ENCODE data around the gene BCAN.
A peak's percentile ranks its signal among the peaks of the same experiment; 100 is the strongest.

The BCAN gene

GRCh38 chr1:156639601-156640101, 2.3 kb upstream of the BCAN start:
- no peak for TF ChIP-seq CTCF (IDR thresholded peaks at IDR 0.05)
- Histone ChIP-seq H3K9ac (no peak overlapping the region), H3K27me3 (ENCODE audit: control insufficient read depth, insufficient read depth, low read length) (peaks cover 6% of the 10 kb centered on the region), H2AFZ (peak overlapping the region; percentile 57), H3K4me3 (ENCODE audit: low read depth, low read length) (no peak overlapping the region), H3K79me2 (no peaks in the 10 kb centered on the region), H3K9me3 (ENCODE audit: control insufficient read depth, low read length) (no peaks in the 10 kb centered on the region), H3K27ac (peak overlapping the region; percentile 68), H3K4me2 (ENCODE audit: low read length) (no peak overlapping the region), H3K36me3 (ENCODE audit: control insufficient read depth, insufficient read depth, low read length) (no peaks in the 10 kb centered on the region), H3K4me1 (peaks cover 6% of the 10 kb centered on the region)

GRCh38 chr1:156640842-156641706, 843 bp upstream of the BCAN start:
- H2AFZ ChIP-seq, result no peak overlapping the region
- H3K4me1 ChIP-seq, result peaks cover 6% of the 10 kb centered on the region
- H3K4me2 ChIP-seq (ENCODE audit: low read length), result no peak overlapping the region
- H3K9ac ChIP-seq, result no peak overlapping the region
- H3K79me2 ChIP-seq, result no peaks in the 10 kb centered on the region
- H3K4me3 ChIP-seq (ENCODE audit: low read depth, low read length), result no peak overlapping the region
- no peak for TF ChIP-seq CTCF (IDR thresholded peaks at IDR 0.05)
- H3K9me3 ChIP-seq (ENCODE audit: control insufficient read depth, low read length), result no peaks in the 10 kb centered on the region
- H3K27ac ChIP-seq, result no peak overlapping the region
- H3K36me3 ChIP-seq (ENCODE audit: control insufficient read depth, insufficient read depth, low read length), result no peaks in the 10 kb centered on the region
- peaks cover 6% of the 10 kb centered on the region for H3K27me3 ChIP-seq (ENCODE audit: control insufficient read depth, insufficient read depth, low read length)

- Histone ChIP-seq H3K79me2 (no peaks in the 10 kb centered on the region), H3K9me3 (ENCODE audit: control insufficient read depth, low read length) (no peaks in the 10 kb centered on the region), H2AFZ (peak overlapping the region; percentile 38), H3K36me3 (ENCODE audit: control insufficient read depth, insufficient read depth, low read length) (no peaks in the 10 kb centered on the region), H3K4me3 (ENCODE audit: low read depth, low read length) (no peak overlapping the region), H3K27ac (no peak overlapping the region), H3K4me1 (peaks cover 6% of the 10 kb centered on the region), H3K4me2 (ENCODE audit: low read length) (peak overlapping the region; percentile 21), H3K9ac (no peak overlapping the region), H3K27me3 (ENCODE audit: control insufficient read depth, insufficient read depth, low read length) (peaks cover 6% of the 10 kb centered on the region)
- TF ChIP-seq CTCF (IDR thresholded peaks at IDR 0.05), result no peak
Observed at GRCh38 chr1:156642265-156643048, 540 bp downstream of the BCAN start.

- no peak overlapping the region for H3K4me2 ChIP-seq (ENCODE audit: low read length)
- H3K27ac ChIP-seq, result no peak overlapping the region
- H3K79me2 ChIP-seq, result no peaks in the 10 kb centered on the region
- TF ChIP-seq CTCF (IDR thresholded peaks at IDR 0.05), result no peak
- H3K4me1 ChIP-seq, result peaks cover 6% of the 10 kb centered on the region
- H3K9me3 ChIP-seq (ENCODE audit: control insufficient read depth, low read length), result no peaks in the 10 kb centered on the region
- H2AFZ ChIP-seq, result no peak overlapping the region
- peaks cover 6% of the 10 kb centered on the region for H3K27me3 ChIP-seq (ENCODE audit: control insufficient read depth, insufficient read depth, low read length)
- H3K4me3 ChIP-seq (ENCODE audit: low read depth, low read length), result no peak overlapping the region
- H3K36me3 ChIP-seq (ENCODE audit: control insufficient read depth, insufficient read depth, low read length), result no peaks in the 10 kb centered on the region
- no peak overlapping the region for H3K9ac ChIP-seq
Observed at GRCh38 chr1:156643049-156643777, 1.3 kb downstream of the BCAN start.

Data from parathyroid adenoma (tissue), 2 donors.